SK-N-DZ (cell line): ENCODE data around the gene TSC22D4.
"Not testable (repeated sequence)": the region's sequence is repeated elsewhere in the genome, so short reads cannot be mapped to it uniquely, and the experiment has no call there.

Source experiments
- DNase-seq: peaks from one replicate; pipeline ENCODE4 v3.0.0-alpha.2; 2015; ENCODE audit warnings: low spot score

The TSC22D4 gene

DNA sequence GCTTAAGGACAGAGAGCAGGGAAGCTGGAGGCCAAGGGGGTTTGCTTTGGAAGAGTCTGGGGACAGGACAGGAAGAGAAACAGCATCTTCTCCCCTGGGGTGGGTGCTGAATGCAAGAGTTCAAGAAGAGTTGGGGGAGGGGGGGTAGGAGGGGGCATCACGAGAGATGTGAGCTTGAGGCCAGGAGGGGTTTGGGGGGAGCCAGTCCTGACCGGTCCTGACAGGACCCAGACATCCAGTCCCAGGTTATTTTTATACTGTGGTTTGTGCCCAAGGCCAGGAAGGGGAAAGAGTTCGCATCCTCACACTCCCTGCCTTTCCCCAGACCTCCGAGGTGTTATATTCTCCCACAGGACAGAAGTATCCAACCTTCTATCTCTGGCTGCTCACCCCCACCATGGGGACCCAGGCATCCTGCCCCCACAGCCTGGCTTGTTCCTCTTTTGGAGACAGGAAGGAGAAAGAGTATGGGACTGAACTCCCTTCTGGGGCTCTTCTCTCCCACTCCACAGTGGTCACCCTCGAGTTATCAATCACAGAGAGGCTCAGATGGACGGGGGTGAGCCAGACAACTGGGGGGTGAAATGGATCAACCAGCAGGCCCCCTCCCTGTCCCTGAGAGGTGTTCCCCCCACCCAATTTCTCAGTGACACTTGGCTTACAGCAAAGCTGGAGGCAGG is 2.8 kb downstream of the TSC22D4 start:
- DNase-seq = no peak

DNA sequence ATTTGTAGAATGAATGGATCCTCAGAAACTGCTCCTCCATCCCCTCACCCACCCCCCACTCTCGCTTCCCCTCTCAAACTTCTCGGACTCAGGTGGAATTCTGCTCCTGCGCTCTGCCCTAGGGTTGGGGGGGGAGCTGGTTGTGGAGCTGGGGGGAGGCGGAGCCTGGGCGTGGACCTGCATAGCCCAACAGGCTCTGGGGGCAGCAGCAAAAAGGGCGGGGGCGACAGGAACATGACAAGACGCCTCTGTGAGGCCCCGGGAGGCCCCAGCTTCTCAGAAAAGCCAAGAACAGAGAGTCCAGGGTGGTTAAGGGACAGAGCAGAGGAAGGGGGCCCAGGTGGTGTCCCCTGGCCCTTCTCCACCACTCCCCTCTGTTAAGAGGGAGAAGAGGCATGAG is 3.5 kb downstream of the TSC22D4 start:
- DNase-seq = no peak

DNA sequence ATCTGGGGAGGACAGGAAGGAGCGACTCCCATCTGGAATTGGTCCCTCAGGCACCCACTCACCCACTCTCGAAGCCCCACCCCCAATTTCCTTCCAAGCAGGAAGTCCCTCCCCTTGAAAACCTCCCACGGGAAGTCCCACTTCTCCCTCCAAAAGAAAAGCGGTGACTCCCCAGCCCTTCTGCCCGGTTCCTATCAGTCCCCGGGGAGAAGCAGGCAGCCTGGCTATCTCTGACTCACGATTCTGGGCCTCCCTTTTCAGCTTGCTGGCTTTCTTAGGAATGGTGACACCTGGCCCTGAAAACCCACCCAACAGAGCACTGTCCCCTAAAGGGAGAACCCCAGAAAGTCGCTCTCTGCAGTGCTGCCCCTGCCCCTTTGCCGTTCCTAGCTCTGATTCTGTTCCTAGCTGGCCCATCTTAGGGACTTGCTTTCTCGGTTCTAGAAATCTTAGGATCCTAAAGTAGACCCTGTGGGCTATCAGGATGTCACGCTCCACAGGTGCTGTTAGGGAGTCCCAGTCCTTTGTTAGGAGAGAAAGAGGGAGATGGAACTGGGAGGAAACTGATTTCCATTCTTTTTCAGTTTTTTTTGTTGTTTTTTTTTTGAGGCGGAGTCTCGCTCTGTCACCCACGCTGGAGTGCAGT is 6.0 kb downstream of the TSC22D4 start:
- no peak for DNase-seq

DNA sequence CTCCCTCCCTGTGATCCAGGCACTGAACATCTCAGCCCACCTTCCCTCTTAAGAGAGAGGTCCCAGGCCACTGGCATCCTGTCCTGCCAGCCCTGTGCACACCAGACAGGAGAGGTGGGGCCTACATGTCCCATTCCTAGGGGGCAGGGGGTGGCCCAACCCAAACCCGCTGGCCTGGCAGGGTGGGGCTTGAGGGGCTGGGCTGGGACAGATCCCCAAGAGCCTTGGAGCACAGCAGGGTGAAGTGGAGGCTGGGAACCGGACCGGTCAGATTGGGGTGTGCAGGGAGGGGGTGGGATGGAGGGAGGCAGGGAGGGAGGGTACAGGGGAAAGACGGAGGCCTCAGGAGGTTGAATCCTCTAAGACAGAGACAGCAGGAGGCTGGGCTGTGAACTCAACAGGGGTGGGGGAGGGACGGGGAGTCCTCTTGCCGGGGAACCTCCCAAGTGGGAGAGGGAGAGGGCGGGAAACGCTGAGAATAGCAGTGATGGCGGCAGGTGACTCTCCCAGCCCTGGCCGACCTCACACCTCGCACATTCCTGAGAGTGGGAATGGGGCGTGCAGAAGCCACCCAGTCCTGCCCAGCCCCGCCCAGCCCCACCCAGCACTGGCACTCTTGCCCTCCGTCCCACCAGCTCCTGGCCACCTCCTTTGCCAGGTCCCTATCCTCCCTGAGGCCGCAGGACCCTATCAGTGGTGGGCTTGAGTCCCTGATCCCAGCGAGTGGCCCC is 6.7 kb downstream of the TSC22D4 start:
- no peak for DNase-seq

DNA sequence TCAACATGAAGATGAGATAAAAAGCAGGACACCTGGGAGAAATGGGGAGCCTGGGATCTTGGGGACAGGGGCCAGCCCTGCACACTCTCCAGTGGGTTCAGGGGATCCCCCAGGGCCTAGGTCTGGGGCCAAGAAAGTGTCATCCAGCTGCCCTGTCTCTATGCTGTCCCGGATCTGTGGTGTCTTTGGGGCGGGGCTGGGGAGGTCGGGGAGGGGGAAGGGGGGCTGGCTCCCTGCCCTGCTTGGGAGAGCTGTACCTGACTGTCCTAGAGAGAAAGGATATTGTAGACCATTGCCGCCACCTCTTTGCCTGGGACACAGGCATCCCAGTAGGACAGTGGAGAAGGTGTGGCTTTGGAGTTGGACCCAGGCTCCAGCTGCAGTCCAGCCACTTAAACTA is 8.0 kb downstream of the TSC22D4 start:
- DNase-seq = no peak

DNA sequence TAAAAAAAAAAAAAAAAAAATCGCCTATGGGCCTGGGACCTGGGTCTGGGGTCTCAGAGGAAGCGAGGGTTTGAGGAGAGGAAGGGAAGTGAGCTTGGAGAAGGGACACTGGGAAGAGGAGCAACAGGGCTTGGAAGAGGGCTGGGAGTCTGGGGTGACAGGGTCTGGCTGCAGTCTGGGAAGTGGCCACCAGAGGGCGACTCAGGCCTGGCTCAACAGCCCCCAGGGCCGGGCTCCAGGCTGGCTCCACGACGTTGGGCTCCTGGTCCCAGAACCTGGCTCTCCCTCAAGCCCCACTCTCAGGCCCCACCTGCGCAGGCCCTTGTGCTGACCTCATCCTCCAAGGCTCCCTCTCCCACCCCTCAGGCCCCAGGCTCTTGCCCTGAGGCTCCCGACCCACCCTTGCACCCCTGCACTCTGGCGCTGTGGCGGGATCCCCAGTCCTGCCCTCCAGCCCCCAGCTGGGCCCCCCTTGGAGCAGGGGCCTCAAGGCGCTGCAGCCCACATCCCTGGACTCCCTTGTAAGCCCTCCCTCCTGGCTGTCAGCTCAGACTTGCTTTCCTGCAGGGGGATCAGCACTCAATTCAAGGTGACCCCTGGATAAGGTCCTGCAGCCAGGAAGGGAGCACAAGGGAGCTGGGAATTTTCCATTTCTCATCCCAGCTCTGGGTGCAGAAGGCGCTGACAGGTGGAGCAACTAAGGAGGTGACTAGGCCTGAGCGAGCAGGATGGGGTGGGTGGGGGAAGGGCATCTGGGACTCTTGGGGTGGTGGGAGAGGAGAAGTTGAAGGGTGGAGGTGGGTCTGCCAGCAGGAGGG is 9.6 kb downstream of the TSC22D4 start:
- peak; percentile 76 for DNase-seq

DNA sequence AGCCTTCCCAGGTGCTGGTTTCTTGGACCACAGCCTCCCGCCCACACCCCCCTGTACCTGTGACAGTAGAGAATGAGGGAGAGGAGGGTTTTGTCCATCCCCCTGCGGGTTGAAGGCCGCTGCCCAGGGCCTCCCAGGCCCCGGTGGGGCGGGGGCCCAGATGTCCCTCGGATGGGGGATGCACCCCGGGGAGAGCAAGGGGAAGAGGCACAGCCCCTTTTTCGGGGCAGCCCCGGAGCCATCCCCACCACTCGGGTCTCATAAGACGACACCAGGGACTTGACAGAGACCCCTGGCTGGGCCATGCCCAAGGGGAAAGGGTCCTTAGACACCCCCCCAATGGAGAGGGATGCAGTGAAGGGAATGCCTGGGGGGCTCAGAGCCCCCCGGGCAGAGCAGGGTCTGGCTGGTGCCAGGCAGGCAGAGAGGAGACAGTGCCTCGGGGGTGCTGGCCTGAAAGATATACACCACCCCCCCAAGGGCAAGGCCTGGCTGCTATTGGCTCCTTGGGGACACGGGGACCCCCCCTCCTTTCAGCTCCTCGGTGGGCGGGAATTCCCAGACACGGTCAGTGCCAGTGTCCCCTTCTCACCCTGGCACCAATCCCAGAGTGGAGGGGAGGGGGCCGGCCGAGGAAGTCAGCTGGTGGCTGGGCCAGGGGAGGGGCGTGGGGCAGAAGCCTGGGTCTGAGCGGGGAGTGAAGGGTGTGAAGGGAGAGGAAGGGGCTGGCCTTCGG is 11.2 kb downstream of the TSC22D4 start:
- DNase-seq = no peak

DNA sequence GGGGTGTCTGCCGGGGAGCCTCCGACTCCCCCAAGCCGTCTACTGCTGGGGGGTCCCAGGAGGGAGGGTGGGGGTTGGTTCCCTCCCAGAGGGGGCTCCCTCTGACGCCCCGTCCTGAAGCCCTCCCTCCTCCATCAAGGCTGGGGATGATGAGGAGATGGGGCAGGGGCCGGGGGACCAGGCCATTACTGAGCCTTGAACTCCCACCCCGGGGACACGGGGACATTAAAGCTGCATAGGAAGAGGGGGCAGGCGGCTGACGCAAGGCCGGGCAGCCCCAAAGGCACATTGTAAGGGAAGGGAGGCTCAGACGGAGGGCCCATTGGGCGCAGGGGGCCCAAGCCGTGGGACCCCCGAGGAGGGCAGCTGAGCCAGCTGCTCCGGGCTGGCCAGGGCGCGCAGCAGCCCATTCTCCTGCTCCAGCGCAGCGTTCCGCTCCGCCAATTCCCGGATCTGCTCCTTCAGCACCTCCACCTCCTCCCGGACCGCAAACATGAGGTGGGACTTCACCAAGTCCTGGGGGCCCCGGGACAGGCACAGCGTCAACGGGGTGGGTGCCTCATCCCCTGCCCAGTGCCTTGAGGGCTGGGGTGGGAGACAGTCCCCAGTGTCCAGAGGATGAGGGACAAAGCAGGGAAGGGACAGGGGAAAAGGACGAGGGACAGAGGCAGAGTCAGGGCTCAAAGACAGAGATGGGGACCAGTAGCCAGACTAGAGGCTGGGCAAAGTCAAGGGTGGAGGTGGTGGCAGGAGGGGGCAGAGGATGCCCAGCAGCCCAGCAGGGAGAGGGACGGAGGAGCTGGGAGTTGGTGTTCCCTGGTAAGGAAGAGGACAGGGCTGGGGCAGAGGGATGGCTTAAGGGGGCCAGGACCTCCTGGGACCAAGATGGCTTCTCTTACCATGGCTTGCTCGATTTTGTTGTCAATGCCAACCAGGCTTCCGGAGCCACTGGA is 12.1 kb downstream of the TSC22D4 start:
- no peak for DNase-seq

DNA sequence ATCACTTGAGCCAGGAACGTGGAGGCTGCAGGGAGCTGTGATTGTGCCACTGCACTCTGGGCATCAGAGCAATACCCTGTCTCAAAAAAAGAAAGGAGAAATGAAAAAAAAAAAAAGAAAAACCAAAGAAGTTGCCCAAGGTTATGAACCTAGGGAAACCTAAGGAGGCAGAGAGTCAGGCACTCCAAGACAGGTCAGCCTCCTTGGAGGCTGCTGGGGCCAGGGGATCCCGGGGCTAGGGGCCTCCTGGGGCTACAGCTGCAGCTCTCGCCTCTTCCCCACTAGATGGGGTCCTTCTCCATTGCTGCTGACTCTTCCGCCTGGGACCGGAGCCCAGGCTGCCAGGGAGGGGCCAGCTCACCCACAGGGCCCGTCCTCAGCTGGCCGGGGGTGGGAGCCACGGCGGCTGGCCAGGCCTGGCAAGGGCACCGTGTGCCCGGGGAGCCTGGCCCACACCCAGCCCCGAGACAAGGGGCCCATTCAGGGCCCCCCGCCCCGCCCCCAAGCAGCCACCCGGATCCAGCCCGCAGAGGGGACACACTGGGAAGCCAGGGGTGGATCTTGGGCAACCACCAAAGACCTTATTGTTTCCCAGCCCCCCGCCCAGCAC is 13.2 kb downstream of the TSC22D4 start:
- peak; percentile 67 for DNase-seq

DNA sequence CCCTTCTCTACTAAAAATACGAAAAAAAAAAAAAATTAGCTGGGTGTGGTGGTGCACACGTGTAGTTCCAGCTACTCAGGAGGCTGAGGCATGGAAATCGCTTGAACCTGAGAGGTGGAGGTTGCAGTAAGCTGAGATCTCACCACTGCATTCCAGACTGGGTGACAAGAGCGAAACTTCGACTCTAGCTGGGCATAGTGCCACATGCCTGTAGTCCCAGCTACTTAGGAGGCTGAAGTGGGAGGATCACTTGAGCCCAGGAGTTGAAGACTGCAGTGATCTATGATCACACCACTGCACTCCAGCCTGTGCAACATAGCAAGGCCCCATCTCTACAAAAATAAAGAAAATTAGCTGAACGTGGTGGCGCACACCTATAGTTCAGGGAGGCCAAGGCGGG is 13.7 kb downstream of the TSC22D4 start:
- no peak for DNase-seq

DNA sequence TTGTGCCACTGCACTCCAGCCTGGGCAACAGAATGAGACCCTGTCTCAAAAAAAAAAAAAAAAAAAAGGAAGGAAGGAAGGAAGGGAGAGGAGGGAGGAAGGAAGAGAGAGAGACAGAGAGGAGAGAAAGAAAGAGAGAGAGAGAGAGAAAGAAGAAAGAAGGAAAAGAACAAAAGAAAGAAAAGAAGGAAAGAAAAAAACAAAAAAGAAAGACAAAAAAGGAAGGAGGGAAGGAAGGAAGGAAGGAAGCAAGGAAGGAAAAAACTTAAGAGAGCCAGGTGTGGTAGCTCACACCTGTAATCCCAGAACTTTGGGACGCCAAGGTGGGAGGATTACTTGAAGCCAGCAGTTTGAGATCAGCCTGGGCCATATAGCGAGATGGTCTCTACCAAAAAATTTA is 14.2 kb downstream of the TSC22D4 start:
- no peak for DNase-seq

DNA sequence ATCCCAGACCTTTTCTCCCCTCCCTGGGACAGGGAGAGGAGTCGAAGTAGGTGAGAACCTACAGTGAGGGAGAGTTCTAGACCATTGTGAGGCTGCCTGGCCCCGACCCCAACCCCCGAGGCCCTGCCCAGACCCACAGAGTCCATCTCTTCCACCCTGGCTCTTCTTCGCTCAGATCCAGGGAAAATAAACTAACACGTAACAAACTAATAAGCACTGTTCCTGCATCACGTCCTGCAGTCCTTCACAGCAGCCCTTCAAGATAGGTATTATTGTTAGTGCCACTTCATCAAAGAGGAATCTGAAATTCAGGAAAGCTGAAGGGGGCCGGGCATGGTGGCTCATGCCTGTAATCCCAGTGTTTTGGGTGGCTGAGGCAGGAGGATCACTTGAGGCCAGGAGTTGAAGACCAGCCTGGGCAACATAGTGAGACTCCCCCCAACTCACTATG is 14.8 kb downstream of the TSC22D4 start, which contains the start of gene SPACDR:
TSS of gene SPACDR (minus strand) at position 51 of the 451 bp plus-strand sequence. CDS start 235 bp downstream, outside the sequence.
- no peak for DNase-seq

DNA sequence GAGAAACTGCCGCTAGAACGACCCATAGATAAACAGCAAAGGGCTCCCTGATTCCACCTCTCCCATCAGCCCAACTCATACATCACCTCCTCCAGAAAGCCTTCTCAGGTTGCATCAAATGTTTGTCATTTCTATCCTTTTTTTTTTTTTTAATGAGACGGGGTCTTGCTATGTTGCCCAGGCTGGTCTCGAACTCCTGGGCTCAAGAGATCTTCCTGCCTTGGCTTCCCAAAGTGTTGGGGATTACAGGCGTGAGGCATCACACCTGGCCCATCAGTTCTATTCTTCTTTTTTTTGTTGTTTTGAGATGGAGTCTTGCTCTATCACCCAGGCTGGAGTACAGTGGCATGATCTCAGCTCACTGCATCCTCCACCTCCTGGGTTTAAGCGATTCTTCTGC is 22.0 kb downstream of the TSC22D4 start:
- DNase-seq = no peak

DNA sequence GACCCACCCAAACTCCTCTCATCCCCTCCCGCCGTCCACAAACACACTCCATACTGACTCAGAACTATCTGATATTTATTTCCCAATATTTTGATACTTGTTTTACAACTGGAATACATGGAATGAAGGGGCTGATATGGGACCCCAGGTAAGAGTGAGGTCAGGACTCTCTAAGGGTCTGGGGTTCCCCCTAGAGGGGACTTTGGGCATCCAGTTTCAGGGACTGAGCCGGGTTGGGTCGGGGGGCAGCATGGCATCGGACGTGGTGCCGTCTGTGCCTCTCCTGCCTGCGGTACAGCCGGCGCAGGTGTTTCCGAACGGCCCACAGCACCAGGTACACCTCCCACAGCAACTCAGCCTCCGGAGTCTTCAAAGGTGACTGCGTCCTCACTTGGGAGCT is 22.5 kb downstream of the TSC22D4 start:
- no peak for DNase-seq

DNA sequence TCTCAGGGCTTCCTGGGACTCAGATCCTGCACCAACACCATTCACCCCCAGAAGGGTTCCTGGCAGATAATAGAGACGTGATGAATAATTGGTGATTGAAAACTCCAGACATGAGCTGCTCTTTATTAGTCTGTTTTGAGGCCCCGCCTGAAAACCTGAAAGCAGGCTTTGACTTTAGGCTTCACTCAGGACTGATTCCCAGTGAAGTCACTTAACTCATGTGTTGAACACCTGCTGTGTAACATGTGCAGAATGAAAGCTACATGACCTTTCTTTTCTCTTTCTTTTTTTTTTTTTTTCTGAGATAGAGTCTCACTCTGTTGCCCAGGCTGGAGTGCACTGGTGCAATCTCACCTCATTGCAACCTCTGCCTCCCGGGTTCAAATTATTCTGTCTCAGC is 23.8 kb downstream of the TSC22D4 start:
- no peak for DNase-seq

DNA sequence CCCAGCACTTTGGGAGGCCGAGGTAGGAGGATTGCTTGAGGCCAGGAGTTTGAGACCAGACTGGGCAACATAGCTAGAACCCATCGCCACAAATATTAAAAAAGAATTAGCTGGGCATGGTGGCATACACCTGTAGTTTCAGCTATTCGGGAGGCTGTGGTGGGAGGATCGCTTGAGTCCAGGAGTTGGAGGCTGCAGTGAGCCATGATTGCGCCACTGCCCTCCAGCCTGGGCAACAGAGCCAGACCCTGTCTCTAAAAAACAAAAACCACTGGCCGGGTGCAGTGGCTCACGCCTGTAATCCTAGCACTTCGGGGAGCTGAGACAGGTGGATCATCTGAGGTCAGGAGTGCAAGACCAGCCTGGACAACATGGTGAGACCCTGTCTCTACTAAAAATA is 25.2 kb downstream of the TSC22D4 start:
- DNase-seq = not testable (repeated sequence)

DNA sequence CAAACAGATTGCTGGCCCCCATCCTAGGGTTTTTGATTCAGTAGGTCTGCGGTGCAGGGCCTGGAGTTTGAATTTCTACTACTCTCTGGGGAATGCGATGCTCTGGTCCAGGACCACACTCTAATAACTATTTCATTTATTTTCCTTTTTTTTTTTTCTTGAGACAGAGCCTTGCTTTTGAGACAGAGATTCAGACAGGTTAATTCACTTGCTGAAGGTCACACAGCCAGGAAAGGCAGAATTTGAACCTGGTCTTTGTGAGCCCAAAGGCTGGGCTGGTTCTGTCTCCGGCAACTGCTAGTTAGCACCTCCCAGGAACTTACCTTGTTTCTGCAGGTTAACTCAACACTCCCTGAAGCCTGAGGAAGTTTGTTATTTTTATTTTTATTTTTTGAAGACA is 26.5 kb downstream of the TSC22D4 start:
- DNase-seq = no peak

DNA sequence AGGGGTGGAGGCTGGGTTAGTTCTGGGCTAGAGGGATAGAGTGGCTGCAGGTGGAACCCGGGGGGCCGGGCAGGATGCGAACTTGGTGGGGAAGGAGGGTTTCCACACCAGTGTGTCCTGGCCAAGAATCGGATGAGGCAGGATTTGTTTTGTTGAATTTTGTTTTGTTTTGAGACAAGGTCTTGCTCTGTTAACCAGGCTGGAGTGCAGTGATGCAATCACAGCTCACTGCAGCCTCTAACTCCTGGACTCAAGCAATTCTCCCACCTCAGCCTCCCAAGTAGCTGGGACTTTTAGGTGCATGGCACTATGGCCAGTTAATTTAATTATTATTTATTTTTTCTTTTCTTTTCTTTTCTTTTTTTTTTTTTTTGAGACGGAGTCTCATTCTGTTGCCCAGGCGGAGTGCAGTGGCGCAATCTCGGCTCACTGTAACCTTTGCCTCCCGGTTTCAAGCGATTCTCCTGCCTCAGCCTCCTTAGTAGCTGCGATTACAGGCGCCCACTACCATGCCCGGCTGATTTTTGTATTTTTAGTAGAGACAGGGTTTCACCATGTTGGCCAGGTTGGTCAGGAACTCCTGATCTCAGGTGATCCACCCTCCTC is 29.7 kb downstream of the TSC22D4 start:
- no peak for DNase-seq

DNA sequence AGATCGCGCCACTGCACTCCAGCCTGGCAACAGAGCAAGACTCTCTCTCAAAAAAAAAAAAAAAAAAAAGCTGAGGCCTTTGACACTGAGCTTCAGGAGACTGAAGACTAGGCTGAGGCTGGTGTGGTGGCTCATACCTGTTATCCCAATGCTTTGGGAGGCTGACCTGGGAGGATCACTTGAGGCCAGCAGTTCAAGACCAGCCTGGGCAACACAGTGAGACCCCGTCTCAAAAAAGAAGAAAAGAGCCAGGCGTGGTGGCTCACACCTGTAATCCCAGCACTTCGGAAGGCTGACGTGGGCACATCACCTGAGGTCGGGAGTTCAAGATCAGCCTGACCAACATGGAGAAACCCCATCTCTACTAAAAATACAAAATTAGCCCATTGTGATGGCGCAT is 31.7 kb downstream of the TSC22D4 start:
- not testable (repeated sequence) for DNase-seq
